ENCODE measurements around the gene NAAA.

NAAA gene

GRCh38 chr4:75876218-75876617 is 64.6 kb downstream of the NAAA start:
- no peaks in the 10 kb centered on the region for H3K27me3 ChIP-seq (replicated peaks; ENCODE audit: insufficient read depth, low read length)
- TF ChIP-seq EZH2phosphoT487 (IDR thresholded peaks at IDR 0.05; ENCODE audit: low read length) (no peak), CTCF (IDR thresholded peaks at IDR 0.05; ENCODE audit: low read length) (no peak), EZH2 (optimal IDR thresholded peaks at IDR 0.05; ENCODE audit: low read depth, low read length) (no peak)
- no peaks in the 10 kb centered on the region for H3K36me3 ChIP-seq (replicated peaks; ENCODE audit: insufficient read depth, low read length)

GRCh38 chr4:75869100-75869499 is 71.7 kb downstream of the NAAA start:
- Histone ChIP-seq H3K27ac (ENCODE audit: low read length) (no peak overlapping the region), H2AFZ (ENCODE audit: low read length) (no peak overlapping the region), H3K27me3 (replicated peaks; ENCODE audit: insufficient read depth, low read length) (no peaks in the 10 kb centered on the region), H3K9me2 (replicated peaks; ENCODE audit: insufficient read depth, low read length) (no peaks in the 10 kb centered on the region), H3F3A (ENCODE audit: insufficient read depth, low read length) (no peaks in the 10 kb centered on the region), H3K79me2 (ENCODE audit: low read length) (no peaks in the 10 kb centered on the region), H3K4me2 (ENCODE audit: low read depth, low read length) (no peak overlapping the region), H3K9ac (ENCODE audit: low read length) (no peak overlapping the region), H3K4me3 (ENCODE audit: low read length) (no peak overlapping the region), H3K36me3 (replicated peaks; ENCODE audit: insufficient read depth, low read length) (no peaks in the 10 kb centered on the region), H3K9me3 (replicated peaks; ENCODE audit: insufficient read depth, low read length) (no peaks in the 10 kb centered on the region), H4K20me1 (ENCODE audit: insufficient read depth, low read length) (no peaks in the 10 kb centered on the region), H3K4me1 (ENCODE audit: low read length) (no peaks in the 10 kb centered on the region)
- no peak for TF ChIP-seq EZH2phosphoT487 (IDR thresholded peaks at IDR 0.05; ENCODE audit: low read length)
- no peak for TF ChIP-seq CTCF (IDR thresholded peaks at IDR 0.05; ENCODE audit: low read length)
- TF ChIP-seq EZH2 (optimal IDR thresholded peaks at IDR 0.05; ENCODE audit: low read depth, low read length) = no peak
- no peak for DNase-seq

More at GRCh38 chr4:75876218-75876617, 64.6 kb downstream of the NAAA start:
- Histone ChIP-seq H4K20me1 (ENCODE audit: insufficient read depth, low read length) (no peaks in the 10 kb centered on the region), H3K79me2 (ENCODE audit: low read length) (no peaks in the 10 kb centered on the region), H3K9me3 (replicated peaks; ENCODE audit: insufficient read depth, low read length) (no peaks in the 10 kb centered on the region), H3K4me1 (ENCODE audit: low read length) (no peaks in the 10 kb centered on the region), H3K27ac (ENCODE audit: low read length) (no peak overlapping the region), H3K9me2 (replicated peaks; ENCODE audit: insufficient read depth, low read length) (no peaks in the 10 kb centered on the region), H3K4me3 (ENCODE audit: low read length) (no peak overlapping the region), H3K4me2 (ENCODE audit: low read depth, low read length) (no peak overlapping the region), H3F3A (ENCODE audit: insufficient read depth, low read length) (no peaks in the 10 kb centered on the region), H3K9ac (ENCODE audit: low read length) (no peak overlapping the region), H2AFZ (ENCODE audit: low read length) (no peak overlapping the region)
- DNase-seq = no peak

- H3K79me2 ChIP-seq (ENCODE audit: low read length) = no peaks in the 10 kb centered on the region
- H3K9ac ChIP-seq (ENCODE audit: low read length) = no peak overlapping the region
- no peak overlapping the region for H3K4me2 ChIP-seq (ENCODE audit: low read depth, low read length)
- H3K36me3 ChIP-seq (replicated peaks; ENCODE audit: insufficient read depth, low read length) = no peaks in the 10 kb centered on the region
- H3K27ac ChIP-seq (ENCODE audit: low read length) = no peak overlapping the region
- H4K20me1 ChIP-seq (ENCODE audit: insufficient read depth, low read length) = no peaks in the 10 kb centered on the region
- no peaks in the 10 kb centered on the region for H3K4me1 ChIP-seq (ENCODE audit: low read length)
- no peaks in the 10 kb centered on the region for H3K9me2 ChIP-seq (replicated peaks; ENCODE audit: insufficient read depth, low read length)
- H3F3A ChIP-seq (ENCODE audit: insufficient read depth, low read length) = no peaks in the 10 kb centered on the region
- TF ChIP-seq EZH2 (optimal IDR thresholded peaks at IDR 0.05; ENCODE audit: low read depth, low read length) (no peak), EZH2phosphoT487 (IDR thresholded peaks at IDR 0.05; ENCODE audit: low read length) (no peak), CTCF (IDR thresholded peaks at IDR 0.05; ENCODE audit: low read length) (no peak)
- H3K9me3 ChIP-seq (replicated peaks; ENCODE audit: insufficient read depth, low read length) = no peaks in the 10 kb centered on the region
- DNase-seq = no peak
- H3K4me3 ChIP-seq (ENCODE audit: low read length) = no peak overlapping the region
- no peaks in the 10 kb centered on the region for H3K27me3 ChIP-seq (replicated peaks; ENCODE audit: insufficient read depth, low read length)
- H2AFZ ChIP-seq (ENCODE audit: low read length) = no peak overlapping the region
Observed at GRCh38 chr4:75867130-75867529, 73.7 kb downstream of the NAAA start.

All from MM.1S (cell line).